ENCODE data around the gene ZNF598. TPM values are rescaled to one million over a fixed set of nuclear protein-coding genes. Genes with fewer than 3 reads are reported as not detected.

The ZNF598 gene
- total RNA-seq, 1 donor from 2014 or later: 5.7 TPM

DNA sequence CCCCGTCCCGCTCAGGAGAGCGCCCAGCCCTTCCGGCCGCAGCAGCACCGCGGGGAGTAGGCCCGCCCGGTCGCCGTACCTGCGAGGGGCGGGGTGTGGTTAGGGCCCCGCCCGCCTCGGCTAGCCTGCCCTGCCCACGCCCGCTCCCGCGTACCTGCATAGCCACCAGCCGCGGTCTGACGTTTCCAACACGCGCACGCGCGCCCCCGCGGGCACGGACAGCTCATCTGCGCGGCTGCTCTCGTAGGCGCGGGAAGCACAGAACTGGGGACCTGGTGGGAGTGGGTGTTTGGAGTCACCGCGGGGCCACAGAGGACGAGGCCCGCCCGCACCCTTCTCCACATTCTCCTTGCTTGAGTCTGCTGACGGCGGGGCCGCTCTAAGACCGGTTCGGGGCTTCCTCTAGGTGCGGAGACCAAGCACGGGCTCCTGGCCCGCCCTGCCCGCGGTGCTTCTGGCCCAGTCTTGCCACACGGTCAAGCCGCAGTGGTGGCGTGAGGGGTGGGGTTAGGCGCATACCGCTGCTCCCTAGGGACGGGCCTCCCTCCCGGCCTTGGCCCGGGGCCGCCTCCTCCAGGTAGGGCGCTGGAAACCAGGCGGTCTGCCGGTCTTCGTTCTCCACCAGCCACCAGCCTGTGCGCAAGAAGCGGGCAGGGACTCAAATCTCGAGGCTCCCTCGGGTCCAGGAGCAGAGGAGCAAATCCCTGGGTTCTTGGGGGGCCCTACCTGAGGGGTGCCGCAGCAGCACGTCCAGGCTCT, 30.2 kb downstream of the ZNF598 start:
- no peak for FAIRE-seq
- DNase-seq (ENCODE audit: low spot score in 2 of 2): no peak

DNA sequence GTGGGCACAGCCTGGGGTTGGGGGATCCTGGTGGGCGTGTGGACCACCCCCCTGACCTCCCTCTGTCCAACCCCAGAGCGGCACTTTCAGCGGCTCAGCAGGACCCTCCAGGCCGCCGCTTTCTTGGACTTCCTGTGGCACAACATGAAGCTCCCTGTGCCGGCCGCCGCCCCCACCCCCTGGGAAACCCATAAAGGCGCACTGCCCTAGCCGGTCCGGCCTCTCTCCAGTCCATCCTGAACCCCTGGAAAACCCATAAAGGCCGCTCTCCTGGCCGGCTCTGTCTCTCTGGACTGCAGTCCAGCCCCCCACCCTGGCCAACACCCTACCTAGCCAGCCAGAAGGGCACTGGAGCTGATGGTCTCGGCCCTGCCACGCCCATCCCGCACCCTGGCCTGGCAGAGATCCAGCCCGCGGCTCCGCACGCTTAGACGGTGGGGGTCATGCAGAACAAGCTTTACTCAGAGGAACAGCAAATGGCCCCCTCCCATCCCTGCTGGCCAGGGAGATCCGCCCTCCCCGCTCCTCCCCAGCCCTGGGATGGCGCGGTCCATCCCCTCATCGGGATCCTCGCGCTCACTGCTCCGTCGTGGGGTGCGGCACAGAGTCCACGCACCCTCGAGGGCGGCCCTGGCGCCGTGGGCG, 31.0 kb downstream of the ZNF598 start:
- FAIRE-seq (no peak), DNase-seq (ENCODE audit: low spot score in 2 of 2) (no peak)

DNA sequence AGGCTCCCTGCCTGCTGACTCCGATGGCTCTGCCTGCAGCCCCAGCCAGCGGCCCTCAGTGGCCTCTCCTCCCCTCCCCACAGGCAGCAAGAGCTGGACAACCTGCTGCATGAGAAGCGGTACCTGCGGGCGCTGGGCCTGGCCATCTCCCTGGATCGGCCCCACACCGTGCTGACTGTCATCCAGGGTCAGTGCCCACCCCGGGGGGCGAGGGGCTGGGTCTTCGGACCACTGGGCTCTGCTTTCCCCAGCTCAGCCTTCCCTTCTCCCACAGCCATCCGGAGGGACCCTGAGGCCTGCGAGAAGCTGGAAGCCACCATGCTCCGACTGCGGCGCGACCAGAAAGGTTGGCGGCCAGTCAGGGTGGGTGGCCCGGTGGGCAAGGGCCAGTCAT, 31.7 kb downstream of the ZNF598 start:
- DNase-seq (ENCODE audit: low spot score in 2 of 2) (no peak), FAIRE-seq (no peak)

DNA sequence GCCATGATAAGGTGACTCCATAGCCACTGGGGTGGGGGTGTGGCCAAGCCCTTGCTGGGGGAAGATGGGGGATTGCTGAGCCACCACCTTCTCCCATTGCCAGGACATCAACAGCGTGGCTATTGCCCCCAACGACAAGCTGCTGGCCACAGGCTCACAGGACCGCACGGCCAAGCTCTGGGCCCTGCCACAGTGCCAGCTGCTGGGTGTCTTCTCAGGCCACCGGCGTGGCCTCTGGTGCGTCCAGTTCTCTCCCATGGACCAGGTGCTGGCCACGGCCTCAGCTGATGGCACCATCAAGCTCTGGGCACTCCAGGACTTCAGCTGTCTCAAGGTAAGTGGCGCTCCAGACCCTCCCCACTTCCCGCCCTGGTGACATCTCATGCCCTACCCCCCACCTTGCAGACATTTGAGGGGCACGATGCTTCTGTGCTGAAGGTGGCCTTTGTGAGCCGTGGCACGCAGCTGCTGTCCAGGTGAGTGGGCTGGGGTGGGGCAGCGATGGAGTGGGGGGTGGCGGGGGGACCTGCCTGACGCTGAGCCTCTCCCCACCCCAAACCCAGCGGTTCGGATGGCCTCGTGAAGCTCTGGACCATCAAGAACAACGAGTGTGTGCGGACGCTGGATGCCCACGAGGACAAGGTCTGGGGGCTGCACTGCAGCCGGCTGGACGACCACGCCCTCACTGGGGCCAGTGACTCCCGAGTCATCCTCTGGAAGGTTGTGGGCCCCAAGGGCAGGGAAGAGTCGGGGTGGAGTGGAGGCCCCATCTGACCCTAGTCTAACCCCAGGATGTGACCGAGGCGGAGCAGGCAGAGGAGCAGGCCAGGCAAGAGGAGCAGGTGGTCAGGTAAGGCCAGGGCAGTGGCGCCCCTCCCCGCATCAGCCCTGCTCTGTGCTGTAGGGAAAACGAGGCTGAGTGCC, 32.4 kb downstream of the ZNF598 start:
- no peak for DNase-seq (ENCODE audit: low spot score in 2 of 2)
- no peak for FAIRE-seq

DNA sequence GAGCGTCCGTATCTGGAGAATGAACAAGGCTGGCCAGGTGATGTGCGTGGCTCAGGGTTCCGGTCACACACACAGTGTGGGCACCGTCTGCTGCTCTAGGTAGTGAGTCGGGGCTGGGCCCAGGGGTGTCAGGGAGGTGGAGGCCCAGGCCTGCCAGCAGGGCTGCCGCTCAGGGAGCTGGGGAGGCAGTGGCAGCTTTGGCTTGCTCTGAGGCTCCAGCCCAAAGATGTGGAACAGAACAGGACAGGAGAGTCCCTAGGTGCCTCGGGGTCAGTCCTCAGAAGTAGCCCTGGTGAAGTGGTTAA, 33.5 kb downstream of the ZNF598 start:
- FAIRE-seq: no peak
- DNase-seq (ENCODE audit: low spot score in 2 of 2): no peak

DNA sequence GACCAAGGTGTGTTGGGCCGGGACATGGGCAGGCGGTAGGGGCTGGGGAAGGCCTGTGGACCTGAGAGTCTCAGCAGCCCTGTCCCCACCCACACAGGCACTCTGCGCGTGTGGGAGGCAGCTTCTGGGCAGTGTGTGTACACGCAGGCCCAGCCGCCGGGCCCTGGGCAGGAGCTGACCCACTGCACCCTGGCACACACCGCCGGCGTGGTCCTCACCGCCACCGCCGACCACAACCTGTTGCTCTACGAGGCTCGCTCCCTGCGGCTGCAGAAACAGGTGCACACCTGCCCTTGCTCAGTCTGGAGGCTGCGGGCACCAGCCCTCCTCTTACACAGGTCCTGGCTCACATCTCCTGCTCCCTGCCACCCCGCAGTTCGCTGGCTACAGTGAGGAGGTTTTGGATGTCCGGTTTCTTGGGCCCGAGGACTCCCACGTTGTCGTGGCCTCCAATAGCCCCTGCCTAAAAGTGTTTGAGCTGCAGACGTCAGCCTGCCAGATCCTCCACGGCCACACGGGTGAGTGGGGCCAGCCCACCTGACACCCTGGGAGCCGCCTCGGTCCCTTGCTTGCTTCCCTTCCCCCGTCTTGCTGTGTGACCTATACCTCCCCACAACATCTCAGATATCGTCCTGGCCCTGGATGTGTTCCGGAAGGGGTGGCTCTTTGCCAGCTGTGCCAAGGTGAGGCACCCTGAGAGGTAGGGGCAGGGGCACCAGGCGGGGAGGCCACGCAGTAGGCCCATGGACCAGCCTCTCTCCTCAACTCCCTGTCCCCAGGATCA, 34.0 kb downstream of the ZNF598 start:
- FAIRE-seq (no peak), DNase-seq (ENCODE audit: low spot score in 2 of 2) (no peak)

DNA sequence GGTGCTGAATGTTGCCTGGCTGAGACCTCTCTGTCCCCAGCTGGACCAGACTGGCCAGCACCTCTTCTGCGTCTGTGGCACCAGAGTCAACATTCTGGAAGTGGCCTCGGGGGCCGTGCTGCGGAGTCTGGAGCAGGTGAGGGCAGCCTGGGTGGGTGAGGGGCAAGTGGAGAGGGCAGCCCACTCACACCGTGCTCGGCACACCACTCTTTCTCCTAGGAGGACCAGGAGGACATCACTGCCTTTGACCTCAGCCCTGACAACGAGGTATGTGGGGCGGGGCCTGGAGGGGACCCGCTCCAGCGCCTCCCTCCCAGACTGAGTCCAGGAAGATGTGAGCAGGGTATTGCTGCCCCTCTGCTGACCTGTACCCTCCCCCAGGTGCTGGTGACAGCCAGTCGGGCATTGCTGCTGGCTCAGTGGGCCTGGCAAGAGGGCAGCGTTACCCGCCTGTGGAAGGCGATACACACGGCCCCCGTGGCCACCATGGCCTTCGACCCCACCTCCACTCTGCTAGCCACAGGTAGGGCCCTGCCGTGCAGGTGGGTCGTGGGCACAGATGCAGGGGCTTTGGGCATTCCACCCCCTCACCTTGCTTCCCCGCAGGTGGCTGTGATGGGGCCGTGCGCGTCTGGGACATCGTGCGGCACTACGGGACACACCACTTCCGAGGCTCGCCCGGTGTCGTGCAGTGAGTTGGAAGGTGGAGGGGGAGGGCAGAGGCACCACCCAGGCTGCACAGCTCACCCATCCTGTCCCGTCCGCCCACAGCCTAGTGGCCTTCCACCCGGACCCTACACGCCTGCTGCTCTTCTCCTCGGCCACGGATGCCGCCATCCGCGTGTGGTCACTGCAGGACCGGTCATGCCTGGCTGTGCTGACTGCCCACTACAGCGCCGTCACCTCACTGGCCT, 35.2 kb downstream of the ZNF598 start:
- no peak for DNase-seq (ENCODE audit: low spot score in 2 of 2)
- no peak for FAIRE-seq

DNA sequence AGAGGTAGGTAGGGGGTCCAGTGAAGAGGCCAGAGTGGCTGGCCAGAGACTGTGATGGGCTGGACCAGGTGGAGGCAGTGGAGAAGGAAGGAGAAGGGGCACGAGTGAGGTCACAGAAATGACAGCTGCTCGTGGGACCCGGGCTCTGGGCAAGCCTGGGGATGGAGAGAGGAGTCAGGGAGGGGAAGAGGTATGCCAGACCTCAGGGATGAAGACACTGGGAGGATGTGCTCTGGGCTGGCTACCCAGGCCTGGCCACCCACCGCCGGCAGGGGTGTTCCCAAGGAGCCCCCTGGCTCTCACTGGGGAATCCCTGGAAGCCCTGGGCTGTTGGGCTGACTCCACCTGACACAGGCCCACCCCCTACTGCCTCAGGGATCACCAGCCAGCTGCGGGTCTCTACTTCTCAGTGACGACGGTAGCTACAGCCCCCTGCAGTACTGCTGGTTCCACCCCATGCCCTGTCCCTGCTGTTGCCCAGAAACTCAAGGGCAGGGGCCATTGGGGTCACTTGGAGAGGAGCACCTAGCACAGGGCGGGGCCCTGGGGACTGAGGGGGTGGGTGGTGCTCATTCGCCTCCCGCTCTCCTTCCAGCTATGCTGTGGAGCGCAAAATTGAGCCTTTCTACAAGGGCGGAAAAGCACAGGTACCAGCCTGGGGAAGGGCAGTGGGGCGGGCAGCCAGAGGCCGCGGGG, 36.0 kb downstream of the ZNF598 start:
- no peak for FAIRE-seq
- DNase-seq (ENCODE audit: low spot score in 2 of 2): no peak

DNA sequence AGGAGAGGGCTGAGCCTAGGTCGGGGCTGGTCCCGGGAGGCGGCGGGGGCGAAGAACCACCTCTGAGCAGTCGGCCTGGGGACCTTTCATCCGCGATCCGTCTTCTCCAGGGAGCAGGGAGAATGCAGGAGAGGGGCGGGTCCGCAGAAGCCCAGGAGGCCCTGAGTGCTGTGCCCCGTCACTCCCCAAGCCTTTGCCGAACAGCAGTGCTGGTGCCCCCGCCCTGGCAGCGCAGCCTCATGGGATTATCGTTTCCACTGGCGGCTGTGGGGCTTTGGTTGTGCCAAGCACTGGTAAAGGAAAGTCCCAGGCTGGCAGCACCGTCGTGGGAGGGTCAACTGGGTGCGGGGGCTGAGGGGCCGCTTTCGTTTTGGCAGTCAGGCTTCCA, 37.1 kb downstream of the ZNF598 start:
- FAIRE-seq (no peak), DNase-seq (ENCODE audit: low spot score in 2 of 2) (no peak)

DNA sequence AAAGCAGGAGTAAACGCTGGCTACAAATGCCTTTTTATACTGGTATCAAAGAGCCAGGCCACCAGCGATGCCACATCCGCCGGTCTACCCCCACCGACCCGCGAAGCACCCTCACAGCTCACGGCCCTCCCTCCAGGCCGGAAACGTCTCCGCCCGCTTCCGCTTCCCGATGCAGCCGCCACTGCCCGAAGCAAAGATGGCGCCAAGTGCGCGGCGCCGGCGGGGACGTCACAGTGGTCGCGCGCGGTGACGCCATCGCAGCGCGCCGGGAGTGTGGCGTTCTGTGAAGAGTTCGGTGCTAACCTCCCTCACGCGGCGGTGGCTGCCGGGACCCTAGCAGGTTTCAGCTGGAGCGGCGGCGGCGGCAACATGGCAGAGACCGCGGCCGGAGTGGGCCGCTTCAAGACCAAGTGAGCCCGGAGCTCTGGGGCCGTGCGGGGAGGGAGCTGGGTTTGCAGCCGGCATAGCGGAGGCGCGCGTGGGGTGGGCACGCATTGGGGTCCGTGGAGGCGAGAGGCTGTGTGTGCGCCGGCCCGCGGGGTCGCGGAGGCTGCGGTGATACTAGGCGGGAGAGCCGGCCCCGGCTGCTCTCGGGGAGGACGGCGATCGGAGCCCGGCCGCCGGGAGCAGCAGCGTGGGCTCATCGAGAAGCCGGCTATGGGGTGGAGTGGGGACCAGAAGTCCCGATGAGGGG, 37.7 kb downstream of the ZNF598 start, which contains the start of gene TBL3:
Gene TBL3 (plus strand): TSS at position 258 of the 694 bp plus-strand sequence. CDS start 112 bp downstream, at position 370.
- no peak for FAIRE-seq
- DNase-seq (ENCODE audit: low spot score in 2 of 2): peak; percentile 98 to 99

DNA sequence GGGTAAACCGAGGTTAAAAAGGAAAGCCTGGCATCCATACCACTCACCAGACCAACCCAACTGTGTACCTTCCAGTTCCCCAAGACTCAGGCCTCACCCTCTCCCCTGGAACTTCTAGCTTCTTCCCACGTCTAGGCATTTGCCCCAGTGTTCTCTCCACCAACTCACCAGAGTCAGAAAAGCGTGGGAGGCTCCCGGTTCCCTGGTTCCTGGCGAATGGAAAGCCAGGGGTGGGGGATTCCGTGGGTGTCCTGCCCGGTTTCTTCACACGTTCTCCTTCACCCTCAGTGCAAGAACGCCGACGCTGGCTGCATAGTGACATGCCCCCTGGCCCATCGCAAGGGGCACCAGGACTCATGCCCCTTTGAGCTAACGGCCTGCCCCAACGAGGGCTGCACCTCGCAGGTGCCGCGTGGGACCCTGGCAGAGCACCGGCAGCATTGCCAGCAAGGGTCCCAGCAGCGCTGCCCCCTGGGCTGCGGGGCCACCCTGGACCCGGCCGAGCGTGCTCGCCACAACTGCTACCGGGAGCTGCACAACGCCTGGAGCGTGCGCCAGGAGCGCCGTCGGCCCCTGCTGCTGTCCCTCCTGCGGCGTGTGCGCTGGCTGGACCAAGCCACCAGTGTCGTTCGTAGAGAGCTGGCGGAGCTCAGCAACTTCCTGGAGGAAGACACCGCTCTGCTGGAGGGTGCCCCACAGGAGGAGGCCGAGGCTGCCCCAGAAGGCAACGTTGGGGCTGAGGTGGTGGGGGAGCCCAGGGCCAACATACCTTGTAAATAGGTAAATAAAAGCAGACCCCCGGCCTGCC, 41.3 kb downstream of the ZNF598 start:
- FAIRE-seq (no peak), DNase-seq (ENCODE audit: low spot score in 2 of 2) (no peak)

DNA sequence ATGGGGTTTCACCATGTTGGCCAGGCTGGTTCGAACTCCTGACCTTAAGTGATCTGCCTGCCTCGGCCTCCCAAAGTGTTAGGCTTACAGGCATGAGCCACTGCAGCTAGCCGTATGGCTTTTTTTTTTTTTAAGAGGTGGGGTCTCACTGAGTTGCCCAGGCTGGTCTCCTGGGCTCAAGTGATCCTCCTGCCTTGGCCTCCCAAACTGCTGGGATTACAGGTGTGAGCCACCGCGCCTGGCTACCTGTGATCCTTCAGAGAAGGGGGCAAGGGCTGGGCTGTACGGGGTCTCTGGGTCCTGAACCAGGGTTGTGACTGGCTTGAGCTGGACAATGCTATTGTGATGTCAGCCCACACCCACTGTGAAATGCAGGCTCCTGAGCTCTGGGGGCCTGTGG, 43.2 kb downstream of the ZNF598 start, which contains the start of gene RNF151:
Gene RNF151 (plus strand): TSS at position 397 of the 400 bp plus-strand sequence. CDS start 26 bp downstream, outside the sequence.
- no peak for DNase-seq (ENCODE audit: low spot score in 2 of 2)
- no peak for FAIRE-seq

DNA sequence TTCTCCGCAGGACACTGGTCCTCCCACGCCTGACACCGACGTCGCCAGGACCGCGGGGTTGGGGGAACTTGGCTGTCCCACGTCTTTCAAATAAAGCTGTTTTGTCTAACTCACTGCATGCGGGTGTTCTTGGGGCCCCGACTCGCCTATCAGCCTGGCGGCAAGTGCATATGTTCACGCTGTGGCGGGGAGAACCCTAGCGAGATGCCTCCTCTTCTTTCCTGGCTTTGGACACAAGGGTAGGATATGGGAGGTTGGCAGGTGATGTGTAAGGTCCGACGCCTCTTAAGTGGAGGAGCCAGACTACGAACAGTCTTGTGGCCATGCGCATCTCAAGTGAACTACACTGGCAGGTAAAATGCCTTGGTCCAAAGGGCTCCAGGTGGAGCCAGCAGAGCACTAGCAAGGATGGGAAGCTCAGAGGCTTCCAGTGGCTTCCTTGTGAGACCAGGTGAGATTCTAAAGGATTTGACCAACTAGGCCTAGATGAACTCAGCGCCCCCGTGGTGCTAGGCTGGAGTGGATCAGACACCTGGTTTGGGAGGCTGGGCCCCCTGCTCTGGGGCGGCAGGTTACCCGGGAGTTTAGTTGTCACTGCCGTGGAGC, 44.1 kb downstream of the ZNF598 start:
- DNase-seq (ENCODE audit: low spot score in 2 of 2) (peak in 1 of 2 donors; percentile 28), FAIRE-seq (no peak)

DNA sequence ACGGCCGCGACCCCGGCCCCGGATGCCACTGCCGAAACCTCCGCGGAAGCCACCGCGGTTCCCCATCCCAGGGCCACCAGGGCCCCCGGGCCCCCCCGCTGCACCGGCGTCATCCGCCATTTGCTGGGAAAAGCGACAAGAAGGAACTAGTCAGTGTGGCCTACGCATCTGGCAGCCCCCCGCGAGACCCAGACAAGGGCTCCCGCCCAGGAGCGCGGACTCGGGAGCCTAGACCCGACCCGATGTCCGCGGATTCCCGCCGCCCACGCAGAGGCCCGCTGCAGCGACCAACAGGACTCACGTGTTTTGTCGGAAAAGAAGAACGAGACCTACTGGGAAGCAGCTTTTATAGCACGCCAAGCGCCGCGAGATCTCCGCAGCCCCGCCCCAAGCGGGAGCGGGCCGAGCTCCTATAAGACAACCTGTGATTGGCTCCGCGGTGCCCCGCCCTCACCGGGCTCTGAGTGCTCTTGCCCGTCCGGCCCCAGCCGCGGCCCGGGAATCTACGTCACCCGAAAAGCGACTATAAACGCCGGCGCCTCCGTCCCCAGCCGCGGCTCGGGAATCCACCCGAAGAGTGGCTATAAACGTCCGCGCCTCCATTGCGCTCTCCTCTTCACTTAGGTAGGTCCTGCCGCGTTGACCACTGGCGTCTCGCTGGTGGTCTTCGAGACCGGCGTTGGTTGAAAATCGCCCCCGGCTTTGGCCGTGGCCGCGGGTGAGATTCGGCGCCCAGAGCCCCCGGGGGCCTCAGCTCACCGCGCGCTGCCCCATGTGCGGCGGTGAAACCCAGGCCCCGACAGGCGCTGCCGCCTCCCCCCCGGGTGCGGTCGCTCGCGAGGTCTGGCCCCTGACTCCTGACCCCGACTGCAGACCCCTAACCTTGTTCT, 44.9 kb downstream of the ZNF598 start, which contains the start of gene RPS2:
Gene RPS2 (minus strand): TSS at position 321 of the 890 bp plus-strand sequence. CDS start 201 bp downstream, at position 120.
- FAIRE-seq (no peak), DNase-seq (ENCODE audit: low spot score in 2 of 2) (peak; percentile 100)

DNA sequence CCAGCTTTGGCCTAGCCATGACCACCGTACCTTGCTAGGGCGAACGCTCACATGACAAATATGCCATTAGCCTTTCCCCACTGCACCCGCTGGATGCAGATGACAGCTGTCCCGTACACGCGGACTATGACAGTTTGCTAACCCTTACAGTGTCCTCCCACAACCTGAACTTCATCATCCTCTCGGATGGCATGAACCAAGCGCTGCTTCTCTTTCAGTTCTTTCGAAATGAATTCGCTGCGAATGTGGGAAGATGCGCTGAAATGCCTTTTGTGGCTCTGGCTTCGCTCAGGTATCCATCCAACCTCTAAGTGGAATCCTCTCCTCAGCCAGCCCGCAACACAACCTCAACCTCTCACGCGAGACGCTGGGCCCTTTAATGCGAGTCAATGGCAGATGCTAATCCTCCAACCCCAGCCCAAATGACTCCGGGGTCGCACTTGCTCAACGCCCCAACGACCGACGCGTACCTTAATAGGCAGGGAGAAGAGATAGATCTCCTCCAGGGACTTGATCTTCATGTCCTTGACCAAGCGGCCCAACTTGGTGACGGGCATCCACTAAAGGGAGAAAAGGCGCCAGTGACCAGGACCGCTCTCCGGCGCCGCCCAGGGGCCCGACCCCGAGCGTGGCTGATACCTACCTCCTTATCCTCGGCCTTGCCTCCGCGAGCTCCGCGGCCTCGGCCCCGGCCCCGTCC, 45.7 kb downstream of the ZNF598 start:
- FAIRE-seq (no peak), DNase-seq (ENCODE audit: low spot score in 2 of 2) (peak in 1 of 2 donors; percentile 39)
